Measurements from ENCODE around the gene NHERF1.

Gene NHERF1

DNA sequence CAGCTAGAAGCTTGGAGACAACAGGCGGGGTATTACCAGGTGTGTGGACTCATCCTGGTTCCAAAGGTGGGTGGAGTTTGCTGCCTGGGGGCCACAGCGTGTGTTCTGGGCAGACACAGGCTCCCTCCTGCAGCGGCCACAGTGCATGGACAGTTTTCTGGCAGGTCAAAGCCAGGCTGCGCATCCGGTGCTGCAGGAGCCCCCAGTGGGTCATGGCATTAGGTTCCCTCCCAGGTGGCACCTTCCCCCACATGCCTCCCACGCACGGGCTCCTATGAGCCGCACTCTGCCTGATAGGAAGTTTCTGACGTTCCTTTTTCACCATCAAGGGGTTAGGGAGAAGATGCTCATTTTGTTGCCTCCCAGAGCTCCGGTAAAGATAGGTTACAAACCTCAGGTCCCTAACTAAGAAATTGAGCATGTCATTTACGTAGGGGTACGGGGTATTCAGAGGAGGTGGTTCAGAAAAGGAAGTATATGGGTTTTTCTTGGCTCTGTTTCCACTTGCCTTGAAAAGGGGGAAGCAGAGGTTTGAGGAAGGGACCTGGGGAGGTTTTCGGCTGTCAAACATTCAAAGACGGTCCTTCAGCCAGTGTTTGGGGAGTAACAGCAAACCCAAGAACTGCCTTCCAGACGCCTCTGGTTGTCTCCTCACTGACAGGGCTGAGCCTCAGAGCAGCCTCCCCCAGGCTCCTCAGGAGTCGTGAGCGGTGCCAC lies 60.4 kb downstream of the NHERF1 start:
- DNase-seq (ENCODE audit: low read depth): no peak

DNA sequence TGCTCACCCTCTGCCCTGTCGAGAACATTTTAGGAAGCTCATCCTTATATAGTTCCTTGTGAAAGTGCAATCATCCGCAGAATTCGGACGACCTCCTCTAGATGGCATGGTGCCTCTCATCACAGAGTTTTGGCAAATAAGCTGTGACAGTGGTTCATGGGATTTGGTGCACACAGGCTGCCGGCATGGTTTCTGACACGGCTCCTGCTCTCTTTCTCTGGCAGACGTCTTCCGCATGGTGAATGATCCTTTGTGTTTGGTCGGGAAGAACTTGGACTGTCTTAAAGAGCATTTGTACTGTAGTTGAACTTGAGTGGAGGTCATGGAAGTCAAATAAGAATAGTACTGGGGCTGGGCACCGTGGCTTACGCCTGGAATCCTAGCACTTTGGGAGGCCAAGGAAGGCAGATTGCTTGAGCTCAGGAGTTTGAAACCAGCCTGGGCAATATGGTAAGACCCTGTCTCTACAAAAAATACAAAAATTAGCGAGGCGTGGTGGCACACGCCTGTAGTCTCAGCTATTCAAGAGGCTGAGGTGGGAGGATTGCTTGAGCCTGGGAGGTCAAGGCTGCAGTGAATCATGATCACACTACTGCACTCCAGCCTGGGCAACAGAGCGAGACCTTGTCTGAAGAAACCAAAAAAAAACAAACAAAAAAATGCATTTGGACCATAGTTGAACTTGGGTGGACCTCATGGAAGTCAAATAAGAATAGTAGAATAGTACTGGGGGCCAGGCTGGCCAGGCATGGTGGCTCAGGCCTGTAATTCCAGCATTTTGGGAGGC lies 62.5 kb downstream of the NHERF1 start:
- no peak for DNase-seq (ENCODE audit: low read depth)

DNA sequence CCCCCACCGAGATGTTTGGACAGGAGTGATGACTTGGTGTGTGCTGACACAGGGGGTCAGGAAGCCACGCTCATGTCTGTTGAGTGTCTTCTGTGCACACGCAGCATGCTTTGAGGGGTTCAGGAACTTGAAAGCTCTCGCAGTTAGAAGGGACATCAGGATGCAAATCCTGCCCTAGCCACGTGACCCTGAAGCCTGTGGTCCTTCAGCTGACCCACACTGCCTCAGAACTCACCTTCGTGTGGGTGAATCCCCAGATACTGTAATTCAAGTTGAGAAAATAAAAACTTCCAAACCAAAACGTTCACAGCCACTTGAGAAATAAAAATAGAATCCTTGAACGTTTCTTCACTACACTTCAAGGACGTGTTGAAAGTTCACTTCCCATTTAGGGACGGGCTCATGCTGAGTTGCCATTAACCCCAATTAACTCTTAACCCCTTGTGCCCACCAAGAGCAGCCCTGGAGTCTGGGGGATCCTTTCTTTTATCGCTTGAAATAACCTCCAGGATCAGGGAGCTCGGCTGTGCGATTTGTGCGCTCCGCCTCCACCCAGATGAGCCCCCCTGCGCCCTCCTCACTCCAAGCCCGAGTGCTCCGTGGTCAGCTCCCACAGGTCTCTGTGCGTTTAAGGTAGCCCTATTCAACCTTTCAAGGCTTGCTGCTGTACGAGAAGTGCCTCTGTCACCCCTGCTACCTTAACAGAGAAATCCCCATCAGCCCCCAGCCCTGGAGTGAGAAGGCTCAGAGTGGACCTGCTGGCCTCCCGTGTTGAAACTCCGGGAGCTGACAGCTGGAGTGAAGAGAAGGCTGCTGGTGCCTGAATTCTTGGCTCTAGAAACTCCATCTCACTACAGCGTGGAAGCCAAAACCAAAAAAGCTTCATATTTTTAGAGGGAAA lies 63.9 kb downstream of the NHERF1 start:
- no peak for DNase-seq (ENCODE audit: low read depth)

DNA sequence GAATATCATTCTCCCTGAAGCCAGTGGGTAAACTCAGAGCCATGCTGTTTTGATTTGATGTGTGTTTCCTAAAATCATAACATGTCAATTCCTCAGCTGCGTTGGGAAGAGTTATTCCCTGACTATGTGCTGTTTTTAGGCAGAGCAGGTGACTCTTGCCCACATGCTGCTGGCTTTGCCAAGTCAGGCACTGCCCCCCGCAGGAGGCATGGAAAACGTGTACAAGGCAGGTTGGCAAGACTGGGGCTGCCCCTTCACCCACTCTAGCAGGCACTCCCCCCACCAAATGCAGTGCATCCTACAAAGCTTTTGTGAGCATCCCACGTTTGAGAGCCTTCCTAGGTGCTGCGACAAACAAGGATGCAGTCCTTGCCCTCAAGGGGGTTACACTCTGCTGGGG lies 66.0 kb downstream of the NHERF1 start:
- DNase-seq (ENCODE audit: low read depth): no peak

DNA sequence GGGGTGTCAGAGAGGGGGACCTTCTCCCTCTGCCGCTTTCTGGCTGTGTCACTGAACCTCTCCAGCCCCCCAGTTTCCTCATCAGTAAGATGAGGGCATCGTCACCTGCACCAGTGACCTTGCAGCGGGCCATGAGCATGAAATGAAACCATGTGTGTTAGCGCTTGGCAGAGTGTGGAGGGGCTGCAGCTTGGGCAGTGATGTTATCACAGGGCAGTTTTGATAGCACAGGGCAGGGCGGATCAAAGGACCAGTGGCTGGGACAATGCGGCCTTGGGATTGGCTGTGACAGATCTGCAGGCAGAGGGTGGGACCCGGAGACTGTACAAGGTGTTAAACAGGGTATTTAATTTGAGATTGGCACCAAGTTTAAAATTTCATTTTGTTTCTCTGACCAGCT lies 66.6 kb downstream of the NHERF1 start:
- no peak for DNase-seq (ENCODE audit: low read depth)

DNA sequence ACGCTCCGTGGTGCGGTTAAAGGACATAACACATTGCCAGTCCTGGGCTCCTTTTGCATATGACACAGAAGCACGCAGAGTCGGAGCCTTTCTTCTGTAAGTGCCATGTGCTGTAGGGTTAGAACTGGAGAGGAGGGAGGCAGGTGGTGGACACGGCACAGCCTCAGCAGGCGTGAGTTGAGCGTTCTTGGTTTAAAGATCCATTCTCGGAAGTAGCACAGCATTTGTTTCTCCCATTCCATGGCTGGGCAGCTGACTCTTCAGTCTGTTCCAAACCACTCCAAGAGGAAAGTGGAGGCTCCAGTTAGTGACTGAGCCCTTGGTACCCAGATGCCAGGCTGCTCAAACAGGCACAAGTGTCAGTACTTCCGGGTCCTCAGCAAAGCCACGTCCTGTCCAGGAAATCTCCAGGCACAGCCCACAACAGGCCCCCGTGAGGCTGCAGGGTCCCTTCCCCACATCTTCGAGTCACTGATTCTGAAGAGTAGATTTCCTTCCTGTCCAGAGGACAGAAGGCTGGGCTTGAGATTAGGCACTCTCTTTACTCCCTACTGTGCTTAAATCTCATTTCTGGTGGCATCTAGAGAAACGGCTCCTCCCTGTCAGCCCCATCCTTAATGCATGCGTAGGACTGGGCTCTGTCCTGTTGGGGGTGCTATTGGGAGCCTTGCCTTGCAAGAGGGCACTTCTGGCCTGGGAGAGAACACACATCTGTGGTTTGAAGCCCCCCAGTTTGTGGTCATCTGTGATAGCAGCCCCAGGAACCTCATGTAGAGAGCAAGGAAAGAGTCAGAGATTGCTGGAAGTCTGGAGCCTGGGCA lies 67.3 kb downstream of the NHERF1 start:
- no peak for DNase-seq (ENCODE audit: low read depth)

- no peak for DNase-seq (ENCODE audit: low read depth)
Measured at GRCh38 chr17:74816905-74817620, 68.6 kb downstream of the NHERF1 start.

DNA sequence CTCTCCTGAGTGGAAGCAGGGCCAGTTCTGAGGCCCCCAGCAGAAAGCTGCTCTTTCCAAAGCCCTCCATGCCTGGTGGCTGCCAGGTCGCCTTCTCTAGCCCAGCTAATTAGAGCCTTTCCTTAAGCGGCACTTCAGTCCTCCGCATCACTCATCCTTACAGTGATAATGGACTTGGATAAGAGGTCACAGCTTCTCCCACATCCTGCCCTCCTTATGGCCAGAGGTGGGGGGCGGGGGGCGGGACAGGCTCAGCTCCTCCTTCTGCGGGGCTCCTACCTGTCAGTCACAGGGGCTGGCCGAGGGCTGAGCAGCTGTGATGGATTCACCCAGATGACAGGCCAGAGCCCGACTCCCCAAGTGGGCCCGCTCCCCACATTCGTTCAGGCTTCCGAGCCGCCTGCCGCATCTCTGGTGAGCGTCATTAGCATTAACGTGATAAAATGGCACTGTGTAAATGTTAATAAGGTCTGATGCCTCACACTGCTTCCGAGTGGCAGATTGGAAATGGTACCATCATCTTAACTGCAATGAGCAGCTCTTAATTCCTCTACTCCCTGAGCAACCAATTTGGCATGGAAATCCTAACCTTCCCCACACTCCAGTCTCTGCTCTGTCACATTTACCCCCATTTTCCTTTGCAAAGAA lies 70.0 kb downstream of the NHERF1 start:
- DNase-seq (ENCODE audit: low read depth): no peak

All from GM04504 (cell line).